SK-N-DZ (cell line): ENCODE results near the gene PAGR1.
"Not testable (repeated sequence)": the region's sequence is repeated elsewhere in the genome, so short reads cannot be mapped to it uniquely, and the experiment has no call there.

Experiments
- DNase-seq: peaks from one replicate; pipeline ENCODE4 v3.0.0-alpha.2; 2015; ENCODE audit warnings: low spot score

Gene PAGR1

DNA sequence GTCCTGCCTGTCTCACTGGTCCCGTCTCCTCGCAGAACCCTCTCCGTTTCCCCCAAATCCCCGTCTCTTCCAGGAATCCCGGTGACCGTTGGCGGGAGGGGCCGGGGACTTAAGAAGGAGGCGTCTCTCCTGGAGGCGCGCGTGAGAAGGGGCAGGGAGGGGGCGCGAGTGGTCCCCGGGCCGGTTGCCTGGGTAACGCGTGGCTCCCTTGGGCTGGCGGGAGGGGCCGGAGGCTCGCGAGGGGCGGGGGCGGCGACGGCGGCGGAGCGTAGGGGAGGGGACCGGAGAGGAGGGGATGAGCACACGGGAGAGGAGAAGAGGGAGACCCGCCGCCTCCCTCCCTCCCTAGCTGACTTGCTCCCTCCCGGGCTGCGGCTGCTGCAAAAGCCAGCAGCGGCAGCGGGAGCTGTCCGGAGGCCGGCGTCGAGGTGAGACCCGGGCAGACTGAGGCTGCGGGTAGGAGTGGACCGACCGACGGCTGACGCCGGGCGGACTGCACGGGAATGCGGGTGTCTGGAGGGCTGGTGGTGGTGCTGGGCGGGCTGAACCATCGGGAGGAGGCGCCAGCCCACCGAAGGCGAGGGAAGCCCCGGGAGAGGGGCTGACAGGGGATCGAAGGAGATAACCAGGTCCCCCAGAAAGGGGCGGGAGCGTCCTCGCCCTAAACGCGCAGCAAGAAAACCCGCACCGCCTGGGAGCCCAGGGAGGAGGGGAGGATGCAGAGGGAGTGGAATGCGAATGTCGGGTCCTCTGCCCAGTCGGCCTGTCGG, 3.9 kb upstream of the PAGR1 start, which contains the start of gene PRRT2:
PRRT2 (plus strand) TSS at position 298 of the 770 bp plus-strand sequence. CDS start 862 bp downstream, outside the sequence.
- DNase-seq, result peak; percentile 89

DNA sequence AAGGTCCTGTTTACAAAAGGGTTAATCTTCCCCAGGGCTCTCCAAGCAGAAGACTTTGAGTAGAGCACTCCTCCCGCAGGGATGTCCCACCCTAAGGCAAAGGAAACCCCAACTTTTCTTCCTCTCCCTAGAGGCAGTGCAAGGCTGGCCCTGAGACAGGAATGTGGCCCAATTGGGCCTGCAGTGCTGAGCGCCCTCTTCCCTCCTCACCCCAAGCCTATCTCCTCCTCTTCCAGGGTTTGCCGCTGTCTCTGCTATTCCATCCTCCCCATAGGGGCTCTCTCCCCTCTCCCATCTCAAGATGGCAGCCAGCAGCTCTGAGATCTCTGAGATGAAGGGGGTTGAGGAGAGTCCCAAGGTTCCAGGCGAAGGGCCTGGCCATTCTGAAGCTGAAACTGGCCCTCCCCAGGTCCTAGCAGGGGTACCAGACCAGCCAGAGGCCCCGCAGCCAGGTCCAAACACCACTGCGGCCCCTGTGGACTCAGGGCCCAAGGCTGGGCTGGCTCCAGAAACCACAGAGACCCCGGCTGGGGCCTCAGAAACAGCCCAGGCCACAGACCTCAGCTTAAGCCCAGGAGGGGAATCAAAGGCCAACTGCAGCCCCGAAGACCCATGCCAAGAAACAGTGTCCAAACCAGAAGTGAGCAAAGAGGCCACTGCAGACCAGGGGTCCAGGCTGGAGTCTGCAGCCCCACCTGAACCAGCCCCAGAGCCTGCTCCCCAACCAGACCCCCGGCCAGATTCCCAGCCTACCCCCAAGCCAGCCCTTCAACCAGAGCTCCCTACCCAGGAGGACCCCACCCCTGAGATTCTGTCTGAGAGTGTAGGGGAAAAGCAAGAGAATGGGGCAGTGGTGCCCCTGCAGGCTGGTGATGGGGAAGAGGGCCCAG, 3.0 kb upstream of the PAGR1 start:
- no peak for DNase-seq

- DNase-seq, result peak; percentile 80
These were observed 2.0 kb upstream of the PAGR1 start for GRCh38 chr16:29813644-29814562.

DNA sequence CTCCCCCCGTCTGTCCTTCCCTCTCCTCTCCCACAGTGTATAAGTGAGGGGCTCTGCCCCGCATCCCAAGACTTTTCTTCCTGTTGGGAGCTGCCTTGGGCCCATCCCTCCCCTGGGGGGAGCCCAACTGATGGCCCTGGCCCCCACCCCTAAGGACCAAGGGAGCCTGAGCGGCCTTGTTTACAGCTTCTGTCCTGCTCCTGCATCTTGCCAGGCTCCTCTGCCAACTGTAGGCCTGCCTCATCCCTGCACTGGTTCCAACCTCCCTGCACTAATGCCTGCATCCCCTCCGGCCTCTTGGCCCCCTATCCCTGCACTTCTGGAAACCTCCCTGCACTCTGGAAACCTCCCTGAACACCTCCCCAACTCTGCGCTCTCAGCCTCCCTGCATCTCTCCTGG, 1.4 kb upstream of the PAGR1 start:
- DNase-seq, result no peak

- DNase-seq, result no peak
These were observed 775 bp upstream of the PAGR1 start for GRCh38 chr16:29815032-29815721.

DNA sequence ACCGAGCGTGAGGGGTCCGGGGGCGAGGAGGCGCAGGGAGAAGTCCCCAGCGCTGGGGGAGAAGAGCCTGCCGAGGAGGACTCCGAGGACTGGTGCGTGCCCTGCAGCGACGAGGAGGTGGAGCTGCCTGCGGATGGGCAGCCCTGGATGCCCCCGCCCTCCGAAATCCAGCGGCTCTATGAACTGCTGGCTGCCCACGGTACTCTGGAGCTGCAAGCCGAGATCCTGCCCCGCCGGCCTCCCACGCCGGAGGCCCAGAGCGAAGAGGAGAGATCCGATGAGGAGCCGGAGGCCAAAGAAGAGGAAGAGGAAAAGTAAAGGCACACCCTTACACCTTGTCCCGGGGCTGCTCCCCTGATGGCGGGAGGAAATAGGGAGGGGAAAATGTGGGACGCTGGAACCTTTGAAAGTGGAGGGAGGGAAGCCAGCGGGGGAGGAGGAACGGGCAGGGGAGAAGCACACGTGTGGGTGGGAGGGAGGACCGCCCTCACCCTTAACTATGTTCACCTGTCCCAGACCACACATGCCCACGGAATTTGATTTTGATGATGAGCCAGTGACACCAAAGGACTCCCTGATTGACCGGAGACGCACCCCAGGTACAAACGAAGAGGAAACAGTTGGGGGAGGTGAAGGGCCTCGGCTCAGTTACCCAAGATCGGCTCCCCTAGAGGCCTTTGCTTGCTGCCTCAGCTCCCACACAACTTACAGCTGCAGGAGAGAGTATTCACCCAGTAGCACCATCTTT, 916 bp downstream of the PAGR1 start:
- DNase-seq, result no peak

DNA sequence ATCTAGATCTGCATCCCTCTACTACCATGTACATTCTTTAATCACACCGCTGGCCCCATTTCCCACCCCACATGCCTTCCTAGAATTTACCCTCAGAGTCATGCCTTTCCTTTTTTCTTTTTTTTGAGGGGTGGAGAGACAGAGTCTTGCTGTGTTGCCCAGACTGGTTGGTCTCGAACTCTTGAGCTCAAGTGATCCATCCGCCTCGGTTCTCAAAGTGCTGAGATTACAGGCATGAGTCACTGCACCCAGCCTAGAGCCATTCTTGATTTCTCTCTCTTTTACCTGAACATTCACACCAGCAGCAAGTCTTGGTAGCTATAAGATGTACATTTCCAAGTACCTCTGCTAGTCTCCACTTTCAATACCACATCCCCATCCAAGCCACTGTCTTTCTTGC, 2.1 kb downstream of the PAGR1 start:
- DNase-seq, result no peak

GRCh38 chr16:29819506-29819905, 3.6 kb downstream of the PAGR1 start:
- DNase-seq, result no peak

GRCh38 chr16:29820271-29820701, 4.3 kb downstream of the PAGR1 start, which contains the start of gene MVP:
MVP (plus strand) TSS chr16:29820462; CDS start chr16:29830550, 10,088 bp downstream.
- no peak for DNase-seq

DNA sequence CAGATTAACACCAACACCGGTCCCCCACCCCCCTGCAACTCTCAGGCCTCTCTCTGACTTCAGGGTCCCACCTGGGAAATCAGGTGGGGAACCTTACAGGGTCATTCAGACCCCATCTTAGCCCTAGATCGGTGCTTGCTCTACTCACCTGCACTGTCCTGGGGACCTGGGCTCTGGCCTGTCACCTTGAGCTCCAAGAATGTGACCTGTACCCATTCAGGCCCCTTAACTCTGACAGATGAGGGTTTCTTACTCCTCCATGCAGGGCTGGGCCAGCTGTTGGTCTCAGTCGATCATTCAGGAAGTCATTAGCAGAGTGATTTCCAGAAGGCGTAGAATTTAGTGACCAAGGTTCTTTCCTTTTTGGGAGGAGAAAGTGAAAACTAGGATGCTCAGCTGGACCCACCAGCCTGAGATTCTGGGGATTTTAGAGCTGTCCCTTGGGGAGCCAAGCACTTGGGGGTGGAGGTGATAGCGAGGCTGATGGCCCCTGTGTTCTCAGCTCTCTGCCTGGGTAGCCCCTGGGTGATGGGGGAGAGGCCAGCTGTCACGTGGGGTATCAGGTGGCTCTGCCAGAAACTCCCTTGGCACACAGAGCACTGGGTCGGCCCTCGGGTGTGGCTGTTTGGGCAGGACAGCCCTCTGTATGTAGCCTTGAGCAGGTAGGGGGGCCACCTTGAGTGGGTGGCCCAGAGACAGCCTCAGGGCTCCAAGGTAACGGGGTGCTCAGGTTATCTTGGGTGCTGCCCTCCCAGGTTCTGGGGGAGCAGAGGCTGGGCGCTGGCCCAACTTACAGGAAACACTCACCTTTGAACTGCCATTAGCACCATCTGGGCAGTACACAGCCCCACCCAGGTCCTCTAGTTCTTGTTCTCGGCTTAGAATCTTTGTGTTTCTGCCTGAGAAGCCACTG, 5.0 kb downstream of the PAGR1 start:
- no peak for DNase-seq

DNA sequence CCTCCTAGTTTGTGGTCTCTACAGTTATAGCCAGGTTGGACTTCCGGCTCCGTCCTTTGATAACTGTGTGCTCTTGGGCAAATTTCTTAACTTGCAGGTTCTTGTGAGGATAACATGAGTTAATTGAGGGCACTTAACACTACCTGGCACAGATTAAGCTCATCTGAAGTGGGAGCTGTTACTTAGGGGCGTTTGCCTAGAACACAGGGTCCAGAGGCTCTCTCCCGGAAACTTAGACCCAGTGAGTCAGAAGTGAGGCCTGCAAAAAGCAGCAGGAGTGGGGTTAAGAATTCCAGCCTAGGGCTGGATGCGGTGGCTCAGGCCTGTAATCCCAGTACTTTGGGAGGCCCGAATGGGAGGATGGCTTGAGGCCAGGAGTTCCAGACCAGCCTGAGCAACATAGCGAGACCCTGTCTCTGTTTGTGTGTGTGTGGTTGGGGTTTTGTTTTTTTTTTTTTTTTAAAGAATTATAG, 5.7 kb downstream of the PAGR1 start:
- no peak for DNase-seq

DNA sequence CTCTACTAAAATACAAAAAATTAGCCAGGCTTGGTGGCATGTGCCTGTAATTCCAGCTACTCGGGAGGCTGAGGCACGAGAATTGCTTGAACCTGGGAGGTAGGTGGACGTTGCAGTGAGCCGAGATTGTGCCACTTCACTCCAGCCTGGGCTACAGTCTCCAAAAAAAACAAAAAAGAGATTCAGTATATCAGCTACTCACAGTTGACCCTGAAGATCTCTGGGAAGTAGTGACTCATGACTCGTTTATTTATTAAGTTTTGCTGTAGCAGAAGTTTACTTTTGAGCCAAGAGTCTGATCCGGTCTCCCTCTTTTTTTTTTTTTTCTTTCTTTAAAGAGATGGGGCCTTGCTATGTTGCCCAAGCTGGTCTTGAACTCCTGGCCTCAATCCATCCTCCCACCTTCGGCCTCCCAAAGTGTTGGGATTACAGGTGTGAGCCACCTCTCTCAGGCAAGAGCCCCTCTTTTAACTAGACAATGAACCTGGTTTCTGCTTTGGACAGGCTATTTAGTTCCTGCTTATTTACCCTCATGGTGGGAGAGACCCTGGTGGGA, 8.7 kb downstream of the PAGR1 start:
- DNase-seq, result no peak

GRCh38 chr16:29825145-29826044, 9.4 kb downstream of the PAGR1 start:
- no peak for DNase-seq

- DNase-seq, result no peak
These were observed 10.4 kb downstream of the PAGR1 start for GRCh38 chr16:29826342-29826695.

DNA sequence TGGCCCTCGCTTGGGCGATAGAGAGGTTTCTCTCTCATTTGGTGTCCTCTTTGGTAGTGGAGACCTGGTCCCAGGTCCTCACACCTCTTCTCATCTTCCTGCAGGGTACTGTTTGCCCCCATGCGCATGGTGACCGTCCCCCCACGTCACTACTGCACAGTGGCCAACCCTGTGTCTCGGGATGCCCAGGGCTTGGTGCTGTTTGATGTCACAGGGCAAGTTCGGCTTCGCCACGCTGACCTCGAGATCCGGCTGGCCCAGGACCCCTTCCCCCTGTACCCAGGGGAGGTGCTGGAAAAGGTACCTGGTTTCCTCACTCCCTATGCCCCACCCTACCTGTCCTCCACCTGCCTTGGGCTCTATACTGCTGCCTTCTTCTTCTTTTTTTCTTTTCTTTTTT, 14.8 kb downstream of the PAGR1 start:
- no peak for DNase-seq

DNA sequence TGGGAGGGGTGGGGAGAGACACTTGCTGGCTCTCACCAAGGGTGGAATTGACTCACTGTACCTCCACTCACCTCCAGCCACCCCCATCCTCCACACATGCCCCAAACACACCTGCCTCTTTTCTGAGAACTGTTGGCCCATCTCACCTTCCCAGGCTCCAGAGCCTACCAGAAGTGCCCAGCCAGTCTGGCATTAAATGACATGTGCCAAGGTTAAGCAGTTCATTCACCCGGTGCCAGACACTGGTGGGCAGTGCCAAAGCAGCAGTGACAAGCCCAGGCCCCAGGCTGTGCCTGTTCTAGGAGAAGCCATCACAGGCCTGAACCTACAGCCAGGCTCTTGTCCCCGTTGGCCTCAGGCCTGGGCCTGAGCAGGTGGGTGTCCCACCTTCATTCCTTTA, 15.5 kb downstream of the PAGR1 start:
- no peak for DNase-seq

GRCh38 chr16:29833219-29833618, 17.3 kb downstream of the PAGR1 start:
- not testable (repeated sequence) for DNase-seq

DNA sequence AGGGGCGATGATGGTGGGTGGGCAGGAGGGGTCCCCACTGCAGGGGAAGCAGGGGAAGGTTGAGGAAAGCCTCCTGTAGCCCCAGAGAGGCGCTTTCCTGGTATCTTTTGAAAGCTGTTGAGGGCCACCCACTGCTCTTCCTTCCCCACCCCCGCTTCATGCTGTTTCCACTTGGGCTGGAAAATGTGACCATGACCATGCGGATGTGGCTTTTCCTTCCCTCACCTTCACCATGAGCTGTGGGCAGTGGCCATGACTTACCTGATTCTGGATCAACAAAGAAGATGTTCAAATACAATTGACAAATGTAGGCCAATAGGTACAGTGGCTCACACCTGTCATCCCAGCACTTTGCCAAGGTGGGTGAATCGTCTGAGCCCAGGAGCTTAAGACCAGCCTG, 18.1 kb downstream of the PAGR1 start:
- no peak for DNase-seq
